Activated T-helper 1 cell treated with Interleukin-2 at 50 U/mL for 16 hours (primary cell): Measurements from ENCODE around the gene APP.

Source experiments
- DNase-seq: peaks from one replicate; pipeline ENCODE4 v3.0.0-alpha.2; 2020; ENCODE audit warnings: low read depth

Gene APP

DNA sequence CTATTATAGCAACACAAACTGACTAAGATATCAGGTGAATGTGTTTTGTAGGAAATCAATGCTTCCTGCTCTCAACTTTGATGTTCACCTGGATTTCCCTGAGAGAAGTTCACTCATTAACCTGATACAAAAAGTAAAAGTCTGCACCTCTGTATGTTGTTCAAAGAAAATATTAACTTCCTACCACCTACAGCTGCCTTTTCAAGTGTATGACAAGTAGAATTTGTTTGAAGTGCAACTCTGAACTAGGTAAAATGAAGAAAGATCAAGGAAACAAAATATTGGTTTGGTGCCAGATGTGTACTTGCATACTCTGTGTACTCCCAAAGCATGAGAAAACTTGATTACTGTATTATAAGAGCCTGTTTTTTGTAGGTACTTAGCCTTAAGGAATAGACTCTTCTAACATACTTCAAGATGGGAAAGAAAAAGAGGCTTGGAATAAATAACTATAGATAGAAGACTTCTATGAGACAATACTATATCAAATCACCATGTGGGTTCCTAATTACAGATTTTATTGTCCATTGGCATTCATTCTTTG, 193.4 kb downstream of the APP start:
- no peak for DNase-seq

DNA sequence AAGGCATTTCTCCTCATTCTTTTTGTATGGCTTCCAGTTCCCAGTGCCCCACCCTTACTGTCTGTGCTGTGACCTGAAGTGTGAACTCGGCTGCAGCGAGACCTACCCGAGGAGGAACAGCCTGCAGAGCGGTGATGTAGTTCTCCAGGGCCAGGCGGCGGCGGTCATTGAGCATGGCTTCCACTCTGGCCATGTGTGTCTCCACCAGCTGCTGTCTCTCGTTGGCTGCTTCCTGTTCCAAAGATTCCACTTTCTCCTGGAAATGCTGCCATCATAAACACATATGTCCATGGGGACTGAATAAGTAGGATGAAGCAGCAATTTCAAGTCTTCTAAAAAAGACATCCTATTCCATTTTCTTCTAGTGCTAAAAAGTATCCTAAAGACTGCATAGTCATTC, 195.6 kb downstream of the APP start:
- no peak for DNase-seq

DNA sequence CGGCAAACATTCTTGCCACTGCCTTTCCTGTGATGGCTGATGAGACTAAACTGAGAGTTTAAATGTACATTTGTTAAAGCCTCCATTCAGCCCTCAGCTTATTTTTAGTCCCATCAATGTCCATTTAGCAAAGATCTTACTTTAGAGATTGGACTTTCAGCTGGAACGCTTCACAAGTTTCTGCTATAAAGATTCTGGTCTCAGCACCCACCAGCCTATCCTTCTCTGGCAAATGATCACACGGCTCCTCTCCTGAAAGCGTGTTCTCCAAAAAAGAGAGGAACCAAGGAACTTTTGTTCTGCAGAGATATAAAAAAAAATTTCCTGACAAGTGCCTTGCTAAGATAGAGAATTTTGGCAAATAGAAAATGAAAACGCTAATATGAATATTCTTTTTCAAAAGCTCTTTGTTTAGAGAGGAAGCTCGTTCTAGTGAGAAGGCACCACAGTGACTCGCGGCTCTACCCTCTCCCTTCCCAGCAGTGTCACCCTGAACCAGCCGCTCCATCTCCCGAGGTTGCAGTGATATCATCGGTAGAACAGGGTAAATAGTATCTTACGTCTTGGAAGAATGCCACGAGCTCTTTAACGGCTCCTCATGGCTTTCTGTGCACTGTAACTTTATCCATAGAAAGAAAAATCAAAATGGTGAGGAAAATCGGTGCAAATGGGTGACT, 200.2 kb downstream of the APP start:
- DNase-seq = no peak

DNA sequence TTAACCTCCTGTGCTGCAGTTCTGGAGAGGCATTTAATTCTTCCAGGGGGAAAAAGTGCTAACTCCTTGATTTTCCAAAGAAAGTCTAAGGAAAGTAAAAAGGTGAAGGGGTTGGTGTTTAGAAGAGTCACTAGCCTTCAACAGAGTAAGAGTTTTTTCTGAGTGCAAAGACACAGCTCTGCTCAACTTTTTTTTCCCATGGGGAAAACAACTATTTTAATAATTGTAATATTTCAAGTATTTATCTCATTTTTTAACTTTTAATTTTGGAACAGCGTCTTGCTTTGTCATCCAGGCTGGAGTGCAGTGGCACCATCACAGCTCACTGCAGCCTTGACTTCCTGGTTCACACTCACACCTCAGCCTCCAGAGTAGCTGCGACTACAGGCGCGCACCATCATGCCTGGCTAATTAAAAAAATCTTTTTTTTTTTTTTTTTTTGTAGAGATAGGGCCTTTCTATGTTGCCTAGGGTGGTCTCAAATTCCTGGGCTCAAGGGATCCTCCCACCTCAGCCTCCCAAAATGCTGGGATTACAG, 202.6 kb downstream of the APP start:
- DNase-seq = no peak

DNA sequence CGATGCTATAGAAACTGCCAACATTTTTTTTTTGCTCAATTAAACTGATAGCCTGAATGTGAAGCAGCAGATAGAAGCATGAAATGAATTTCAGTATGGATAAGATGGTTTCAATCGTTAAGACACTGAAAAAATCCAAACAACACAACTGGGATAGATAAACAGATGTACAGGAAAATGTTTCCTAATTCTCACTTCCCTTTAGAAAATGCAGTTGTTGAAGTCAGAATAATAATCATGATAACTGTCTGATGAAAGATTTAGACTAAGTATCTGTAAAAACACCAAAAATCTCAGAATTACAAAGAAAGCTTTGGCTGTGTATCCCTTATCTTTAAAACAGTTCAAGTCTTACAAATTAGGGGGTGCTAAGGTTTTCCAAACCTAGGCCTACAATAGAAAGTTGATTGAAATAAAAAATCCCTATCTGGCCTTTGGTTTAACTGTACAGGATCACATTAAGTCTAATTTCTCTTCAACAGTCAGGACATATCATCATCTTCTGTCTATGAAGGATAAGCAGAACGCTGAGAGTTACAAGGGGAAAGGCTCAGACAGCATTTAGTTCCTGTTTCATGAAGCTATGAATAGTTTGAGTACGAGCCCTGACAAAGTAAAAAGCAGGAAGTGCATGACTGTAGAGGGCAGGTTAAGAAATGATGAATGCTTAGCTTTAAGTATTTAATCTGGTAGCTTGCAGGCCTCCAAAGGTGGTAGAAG, 203.2 kb downstream of the APP start:
- DNase-seq = no peak

DNA sequence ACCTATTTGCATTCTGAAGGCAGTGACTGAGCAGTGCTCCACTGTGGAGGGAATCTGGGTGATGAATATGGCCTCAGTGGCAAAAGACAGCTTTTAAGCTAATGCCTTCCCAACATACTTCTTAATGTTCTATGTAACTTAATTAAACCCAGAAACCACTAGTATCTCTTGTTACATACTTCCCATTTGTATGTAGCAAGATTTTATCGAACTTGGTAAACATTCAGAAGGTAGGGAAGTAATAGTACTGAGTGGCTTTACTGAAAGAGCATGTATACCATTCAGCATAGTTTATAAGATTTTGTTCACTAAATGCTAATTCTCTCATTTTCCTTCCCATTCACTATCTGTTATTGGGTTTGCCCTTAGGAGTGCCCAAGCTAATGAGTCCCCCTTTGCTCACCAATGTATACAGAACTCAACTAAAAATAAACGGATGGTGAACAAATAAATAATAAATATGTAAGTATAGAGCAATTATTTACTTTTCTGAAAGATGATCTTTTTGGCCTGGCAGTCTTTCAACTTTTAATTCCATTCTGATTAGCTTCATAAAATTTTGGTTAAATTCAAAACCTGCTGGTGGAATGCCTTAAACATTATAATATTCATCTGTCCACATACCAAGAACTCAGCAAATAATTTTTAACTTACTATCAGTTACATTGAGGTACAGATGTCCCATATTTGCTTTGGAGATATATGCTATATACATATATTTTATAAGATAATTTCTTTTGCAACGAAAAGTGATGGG, 204.4 kb downstream of the APP start:
- no peak for DNase-seq

DNA sequence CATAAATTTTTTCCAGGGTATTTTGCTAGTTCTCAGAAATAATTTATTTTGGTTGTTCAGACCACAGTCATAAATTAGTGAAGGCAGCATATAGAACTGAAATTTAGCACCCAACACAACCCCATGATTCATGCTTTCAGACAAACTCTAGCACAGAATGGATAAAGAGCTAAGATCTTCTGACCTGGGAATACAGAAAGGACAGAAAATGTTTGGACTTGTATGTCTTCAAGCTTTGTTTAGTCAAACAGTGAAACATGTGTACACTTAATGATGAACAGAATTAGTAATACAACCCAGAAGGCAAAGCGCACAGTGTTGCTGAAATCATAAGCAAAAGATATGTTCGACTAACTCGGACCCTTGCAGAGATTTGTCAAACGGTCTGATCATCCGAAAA, 205.6 kb downstream of the APP start:
- no peak for DNase-seq

DNA sequence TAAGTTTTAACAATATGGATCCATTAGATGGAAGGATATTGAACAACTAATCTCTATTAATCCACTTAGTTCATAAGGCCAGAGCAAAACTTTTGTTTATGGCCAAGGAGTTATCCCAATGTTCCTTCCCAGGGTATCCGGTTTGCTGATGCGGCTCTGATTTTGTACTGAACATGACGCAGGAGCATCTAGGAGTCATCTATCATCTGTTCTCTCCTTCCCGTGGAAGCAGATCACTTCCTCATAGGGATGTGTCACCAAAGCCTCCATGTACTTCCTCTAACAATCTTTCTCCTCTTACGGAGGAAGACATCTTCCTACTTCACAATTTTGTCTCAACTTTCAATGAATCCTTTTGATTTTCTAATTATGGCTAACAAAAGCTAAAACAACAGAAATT, 206.6 kb downstream of the APP start:
- no peak for DNase-seq

DNA sequence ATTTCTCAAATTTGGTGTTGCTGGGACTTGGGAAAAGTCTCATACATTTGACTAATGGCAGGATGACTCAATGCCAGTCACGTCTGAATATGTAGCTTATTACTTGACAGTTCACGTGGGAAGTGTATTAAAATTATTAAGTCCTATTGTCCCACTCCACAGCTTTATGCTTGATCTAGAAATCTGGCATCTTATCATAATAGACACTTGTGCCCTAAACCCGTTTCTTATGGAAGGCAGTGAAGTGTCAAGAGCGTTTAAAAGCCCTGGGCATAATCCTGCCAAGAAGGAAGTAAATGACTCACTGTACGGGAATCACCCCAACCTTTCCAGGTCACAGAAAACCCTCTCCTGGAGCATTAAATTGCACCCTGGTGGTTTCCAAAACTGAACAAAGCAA, 207.4 kb downstream of the APP start:
- DNase-seq = no peak

DNA sequence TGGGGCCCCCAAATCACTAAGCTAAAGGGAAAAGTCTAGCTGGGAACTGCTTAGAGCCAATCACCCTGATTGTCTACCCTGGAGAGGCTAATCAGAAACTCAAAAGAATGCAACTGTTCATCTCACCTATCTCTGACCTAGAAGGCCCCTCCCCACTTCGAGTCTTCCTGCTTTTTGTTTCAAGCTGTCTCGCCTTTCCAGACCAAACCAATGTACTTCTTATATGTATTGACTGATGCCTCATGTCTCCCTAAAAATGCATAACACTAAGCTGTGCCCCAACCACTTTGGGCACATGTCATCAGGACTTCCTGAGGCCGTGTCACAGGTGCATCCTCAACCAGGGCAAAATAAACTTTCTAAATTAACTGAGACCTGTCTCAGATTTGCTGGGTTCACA, 209.5 kb downstream of the APP start:
- DNase-seq = no peak

DNA sequence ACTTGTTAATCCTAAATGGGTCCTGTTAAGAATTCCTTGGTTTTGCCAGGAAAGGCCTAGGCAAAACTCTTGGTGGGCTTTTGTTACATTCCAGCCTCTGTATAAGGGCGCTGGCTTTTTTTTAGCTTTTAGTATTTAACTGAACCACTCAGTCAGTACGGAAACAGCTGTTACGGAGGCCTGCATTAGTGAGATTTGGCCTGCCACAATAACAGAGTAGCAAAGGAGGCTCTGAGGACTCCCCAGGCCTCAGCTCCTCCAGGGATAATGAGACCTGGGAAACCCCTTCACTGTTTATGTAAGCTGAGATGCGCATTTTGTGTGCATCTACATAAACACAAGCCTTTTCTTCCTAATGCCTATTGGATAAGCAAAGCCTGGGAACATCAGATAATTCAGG, 210.2 kb downstream of the APP start:
- DNase-seq = no peak

DNA sequence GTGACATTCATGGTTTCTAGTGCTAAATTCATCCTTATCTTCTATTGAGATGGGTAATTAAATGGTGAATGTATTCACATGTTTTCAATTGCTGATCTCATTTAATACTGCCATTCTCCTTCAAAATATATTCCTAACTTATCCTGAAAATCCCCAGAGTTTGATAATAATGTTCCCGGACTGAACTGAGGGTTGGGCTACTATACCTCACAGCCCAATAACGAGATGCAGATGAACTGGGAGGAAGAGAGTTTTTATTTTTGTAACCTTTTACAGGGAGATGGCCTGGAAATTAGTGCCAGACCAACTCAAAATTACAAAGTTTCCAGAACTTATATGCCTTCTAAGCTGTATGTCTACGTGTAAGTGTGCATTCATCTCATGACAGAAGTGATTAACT, 210.8 kb downstream of the APP start:
- DNase-seq = no peak

DNA sequence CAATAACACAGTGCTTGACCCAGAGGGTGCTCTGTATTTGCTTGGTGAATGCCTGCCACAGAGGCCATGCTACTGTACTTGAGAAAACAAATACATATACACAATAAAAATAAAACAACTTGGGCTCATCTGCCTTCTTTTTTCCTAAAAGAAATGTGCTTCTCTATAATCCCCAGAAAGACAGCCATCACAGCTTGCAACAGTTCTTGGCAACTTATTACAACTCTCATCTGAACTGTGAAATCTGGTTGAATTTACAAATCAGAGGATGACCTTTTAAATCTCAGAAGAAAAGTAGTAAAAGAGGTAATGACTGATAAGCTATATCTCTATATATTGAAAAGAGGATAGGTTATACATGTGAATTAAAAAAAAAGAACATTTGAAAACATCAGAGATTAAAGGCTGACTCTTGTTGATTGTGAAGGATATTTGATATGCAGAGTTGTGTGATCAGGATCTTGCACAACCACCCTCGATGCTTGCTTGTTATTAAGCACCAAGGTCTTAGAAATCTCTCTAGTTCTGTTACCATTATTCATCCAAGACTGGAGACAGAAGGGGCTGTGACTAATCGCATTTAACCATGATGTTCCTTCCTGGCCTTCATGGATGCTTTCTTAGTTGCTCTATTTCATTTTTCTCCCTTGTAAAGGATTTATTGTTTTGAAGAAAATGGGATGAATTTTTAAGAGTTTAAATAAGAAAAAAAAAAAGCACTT, 213.4 kb downstream of the APP start:
- no peak for DNase-seq

DNA sequence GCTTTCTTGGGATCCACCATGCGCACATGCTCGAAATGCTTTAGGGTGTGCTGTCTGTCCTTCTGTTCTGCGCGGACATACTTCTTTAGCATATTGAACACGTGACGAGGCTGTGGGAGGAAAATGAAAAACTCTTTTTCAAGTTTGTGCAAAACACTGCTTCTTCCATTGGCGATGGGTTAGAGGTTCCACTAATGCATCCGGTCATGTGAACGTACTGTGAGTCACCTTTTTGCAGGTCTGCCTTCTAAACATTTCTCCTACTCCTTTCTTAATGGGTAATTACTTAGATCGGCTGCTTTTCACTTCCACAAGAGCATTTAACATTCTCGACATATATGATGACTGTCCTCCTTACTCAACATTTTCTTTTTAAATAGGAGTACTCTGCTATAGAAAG, 214.9 kb downstream of the APP start:
- DNase-seq = no peak

DNA sequence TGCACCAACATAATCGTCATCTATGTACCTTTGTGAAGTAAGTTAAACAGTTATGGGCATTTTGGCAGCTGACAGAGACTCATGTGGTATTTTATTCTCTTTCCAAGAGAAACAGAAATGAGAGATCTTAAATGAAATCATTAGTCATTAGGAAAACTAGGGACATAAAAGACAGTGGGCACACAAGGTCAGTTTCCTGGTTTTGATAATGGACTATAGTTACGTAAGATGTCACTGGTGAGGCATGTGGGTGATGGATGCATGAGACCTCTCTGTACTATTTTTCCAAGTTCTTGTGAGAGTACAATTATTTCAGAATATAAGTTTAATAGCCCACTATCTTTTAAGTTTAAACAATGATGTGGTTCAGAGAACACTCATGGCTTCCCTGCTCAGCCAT, 216.9 kb downstream of the APP start:
- no peak for DNase-seq

DNA sequence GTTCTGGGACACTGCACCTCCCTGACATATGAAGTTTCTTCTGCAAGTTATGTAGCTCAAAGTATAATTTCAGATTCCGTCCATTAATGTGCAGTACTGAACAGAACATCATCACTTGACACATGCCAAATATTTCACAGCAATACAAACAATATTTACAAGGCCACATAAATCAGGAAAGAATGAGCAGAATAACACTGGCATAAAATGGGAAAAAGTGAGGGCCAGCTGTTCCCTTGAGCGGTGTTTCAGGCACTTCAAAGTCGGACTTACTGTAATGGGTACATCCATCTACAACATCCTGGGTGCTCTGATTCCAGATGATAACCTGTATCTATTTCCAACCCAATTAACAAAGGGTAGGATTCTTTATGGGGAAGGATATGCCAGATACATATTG, 217.4 kb downstream of the APP start:
- DNase-seq = no peak

DNA sequence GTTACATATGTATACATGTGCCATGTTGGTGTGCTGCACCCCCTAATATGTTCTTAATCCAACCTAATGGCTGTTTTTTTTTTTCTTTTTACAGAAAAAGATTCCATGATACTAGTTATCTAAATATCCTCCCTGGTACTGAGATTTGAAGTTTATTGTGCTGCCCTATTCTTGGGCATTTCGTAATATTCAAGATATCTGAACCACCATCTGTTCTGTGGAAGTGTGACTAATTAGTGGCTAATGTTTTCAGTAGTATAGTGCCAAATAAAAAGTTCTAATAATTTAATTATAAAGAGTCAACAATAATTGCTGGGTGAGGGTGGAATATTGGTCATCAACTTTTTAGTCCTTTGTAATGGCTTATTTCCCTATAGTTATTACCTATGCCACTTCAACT, 218.3 kb downstream of the APP start:
- DNase-seq = no peak

DNA sequence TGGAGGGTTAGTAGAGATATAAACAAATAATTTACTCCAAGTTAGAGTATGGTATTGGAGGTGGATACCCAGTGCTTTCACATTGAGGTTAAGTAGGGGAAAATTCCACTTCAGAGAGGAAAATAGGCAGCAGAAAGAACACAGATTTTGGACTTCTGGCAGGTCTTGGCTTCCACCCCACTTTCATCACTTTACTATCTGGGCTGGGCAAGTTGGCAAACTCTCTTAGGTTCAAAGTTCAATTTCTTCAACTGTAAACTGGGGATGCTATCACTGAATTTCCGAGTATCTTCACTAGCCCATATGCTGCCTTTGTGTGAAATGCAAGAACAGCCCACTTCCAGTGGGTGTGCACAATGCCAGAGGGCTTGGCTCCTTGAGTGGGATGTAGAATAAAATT, 220.9 kb downstream of the APP start:
- DNase-seq = no peak

DNA sequence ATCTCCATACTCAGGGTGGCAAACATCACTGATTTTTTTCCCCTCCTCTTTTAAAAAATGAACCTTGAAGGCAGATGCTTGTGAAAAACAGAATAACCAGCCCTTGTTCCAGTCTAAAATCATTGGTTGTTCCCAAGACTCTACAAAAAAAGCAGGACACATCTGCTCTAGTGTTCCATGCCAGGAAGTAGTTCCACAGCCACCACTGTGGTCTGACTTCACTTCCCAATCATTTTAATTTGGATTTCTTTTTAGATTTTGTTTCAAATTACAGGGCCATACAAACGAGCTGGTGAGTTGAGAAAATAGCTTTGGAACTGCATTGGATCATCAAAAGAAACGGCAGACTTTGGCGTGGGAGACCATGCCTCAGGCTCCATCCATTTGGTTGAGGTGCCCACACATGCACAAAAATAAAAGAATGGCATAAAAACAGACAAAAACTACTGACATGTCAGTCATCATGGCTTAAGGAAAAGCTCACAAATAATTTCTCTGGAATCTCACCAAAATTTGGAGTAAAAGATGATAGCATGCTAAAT, 225.8 kb downstream of the APP start:
- no peak for DNase-seq

DNA sequence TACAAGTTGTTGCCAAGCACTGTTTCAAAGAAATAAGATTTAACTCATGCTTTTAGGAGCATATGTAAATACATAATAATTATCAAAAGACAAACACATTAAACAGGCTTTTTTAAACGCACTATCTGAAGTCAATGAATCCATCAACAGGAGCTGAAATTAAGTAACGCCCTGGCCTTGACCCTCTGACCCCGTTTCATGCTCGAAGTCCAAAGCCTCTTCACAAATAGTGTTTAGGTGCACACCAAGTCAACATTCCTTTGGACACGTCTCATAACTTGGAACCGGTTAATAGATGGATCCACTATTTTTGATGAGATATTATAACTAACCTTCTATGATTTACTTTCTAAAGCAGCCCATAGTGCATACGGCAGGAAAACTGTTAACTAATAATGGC, 226.5 kb downstream of the APP start:
- DNase-seq = no peak

DNA sequence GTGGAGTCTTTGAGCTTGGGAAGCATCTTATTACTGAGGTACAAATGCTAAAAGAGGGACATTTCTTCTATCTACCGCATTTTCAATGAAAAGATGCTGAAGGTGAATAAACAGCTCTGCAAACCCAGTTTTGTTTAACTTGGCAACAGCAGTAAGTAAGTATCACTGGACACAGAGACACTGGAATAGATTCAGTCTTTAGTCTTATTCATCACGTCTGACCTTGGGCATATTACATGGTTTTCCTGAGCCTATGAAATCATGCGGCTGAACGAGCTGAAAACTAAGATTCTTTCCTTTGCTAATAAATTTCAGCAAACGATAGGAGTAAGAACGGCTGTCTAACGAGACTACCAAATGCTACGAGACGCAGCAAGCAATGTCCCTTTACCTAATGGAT, 228.4 kb downstream of the APP start:
- no peak for DNase-seq

DNA sequence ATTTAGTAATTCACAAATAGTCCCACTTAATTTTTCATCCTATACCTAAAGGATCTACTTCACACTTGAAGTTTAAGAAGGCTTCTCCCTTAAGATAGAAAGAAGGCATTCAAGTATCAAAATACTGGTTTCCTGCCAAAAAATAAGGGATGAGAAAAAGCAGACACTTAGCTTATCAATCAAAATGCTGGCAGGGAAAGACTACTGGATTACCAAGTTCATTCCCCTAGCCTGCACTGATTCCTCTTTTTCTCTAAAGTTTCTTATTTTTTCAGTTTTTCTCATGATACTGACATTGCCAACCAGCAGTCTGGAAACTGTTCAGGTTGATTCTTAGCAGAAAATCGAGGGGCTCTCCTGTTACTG, 231.2 kb downstream of the APP start:
- no peak for DNase-seq
